Stimulated activated CD8-positive, alpha-beta memory T cell treated with anti-CD3 and anti-CD28 coated beads, Interleukin-12 subunit alpha, Interleukin-12 subunit beta, amount 100 ng/mL, for 4 hours (primary cell): ENCODE measurements around the gene LGALS7.
"Not testable (repeated sequence)": the region's sequence is repeated elsewhere in the genome, so short reads cannot be mapped to it uniquely, and the experiment has no call there.

ENCODE experiments used
- DNase-seq: peaks from one replicate; pipeline ENCODE4 v3.0.0-alpha.2; 2020; ENCODE audit warnings: low read depth

Gene LGALS7

DNA sequence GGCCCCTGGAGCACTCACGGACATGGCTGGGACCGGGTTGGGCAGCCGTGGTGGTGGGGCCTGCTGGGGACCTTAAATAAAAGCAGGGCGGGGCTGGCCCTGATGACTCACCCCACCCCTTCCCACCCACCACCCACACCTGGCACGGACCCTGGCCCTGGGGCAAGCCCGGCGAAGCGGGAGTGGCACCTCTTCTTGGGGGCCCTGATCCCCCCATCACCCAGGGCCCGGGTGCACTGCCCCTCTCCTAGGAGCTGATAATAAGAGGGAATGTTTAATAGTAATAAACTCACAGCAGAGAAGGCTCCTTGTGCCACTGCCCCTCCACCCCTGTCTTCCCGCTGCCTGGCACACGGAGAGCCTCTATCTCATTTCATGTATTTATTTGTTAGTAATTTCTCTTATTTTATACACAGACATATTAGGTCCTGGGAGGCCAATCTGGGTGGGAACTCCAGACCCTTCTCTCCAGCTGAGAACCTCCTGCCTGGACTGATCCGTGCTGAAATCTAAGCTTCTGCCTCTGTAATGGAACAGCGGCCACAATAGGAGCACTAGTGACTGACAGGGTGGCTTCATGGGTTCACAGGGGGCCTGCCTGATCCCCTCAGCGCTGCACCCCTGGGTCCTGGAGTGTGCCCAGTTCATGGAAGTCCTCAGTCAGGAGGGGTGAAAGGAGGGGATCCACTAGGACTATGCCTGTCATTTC is at the start of gene LGALS7:
LGALS7 (minus strand) TSS at position 49 of the 709 bp plus-strand sequence; CDS start at position 24, 25 bp downstream.
- no peak for DNase-seq

DNA sequence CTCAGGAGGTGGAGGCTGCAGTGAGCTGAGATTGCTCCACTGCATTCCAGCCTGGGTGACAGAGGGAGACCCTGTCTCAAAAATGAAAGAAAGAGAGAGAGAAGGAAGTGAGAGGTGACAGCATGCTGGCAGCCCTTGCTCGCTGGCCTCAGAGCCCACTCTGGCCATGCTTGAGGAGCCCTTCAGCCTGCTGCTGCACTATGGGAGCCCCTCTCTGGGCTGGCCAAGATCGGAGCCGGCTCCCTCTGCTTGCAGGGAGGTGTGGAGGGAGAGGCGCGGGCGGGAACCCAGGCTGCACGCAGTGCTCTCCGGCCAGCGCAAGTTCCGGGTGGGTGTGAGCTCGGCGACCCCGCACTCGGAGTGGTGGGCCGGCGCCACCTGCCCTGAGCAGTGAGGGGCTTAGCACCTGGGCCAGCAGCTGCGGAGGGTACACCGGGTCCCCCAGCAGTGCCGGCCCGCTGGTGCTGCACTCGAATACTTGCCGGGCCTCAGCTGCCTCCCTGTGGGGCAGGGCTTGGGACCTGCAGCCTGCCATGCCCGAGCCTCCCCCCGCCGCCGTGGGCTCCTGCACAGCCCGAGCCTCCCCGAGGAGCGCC is 48.0 kb upstream of the LGALS7 start:
- not testable (repeated sequence) for DNase-seq

DNA sequence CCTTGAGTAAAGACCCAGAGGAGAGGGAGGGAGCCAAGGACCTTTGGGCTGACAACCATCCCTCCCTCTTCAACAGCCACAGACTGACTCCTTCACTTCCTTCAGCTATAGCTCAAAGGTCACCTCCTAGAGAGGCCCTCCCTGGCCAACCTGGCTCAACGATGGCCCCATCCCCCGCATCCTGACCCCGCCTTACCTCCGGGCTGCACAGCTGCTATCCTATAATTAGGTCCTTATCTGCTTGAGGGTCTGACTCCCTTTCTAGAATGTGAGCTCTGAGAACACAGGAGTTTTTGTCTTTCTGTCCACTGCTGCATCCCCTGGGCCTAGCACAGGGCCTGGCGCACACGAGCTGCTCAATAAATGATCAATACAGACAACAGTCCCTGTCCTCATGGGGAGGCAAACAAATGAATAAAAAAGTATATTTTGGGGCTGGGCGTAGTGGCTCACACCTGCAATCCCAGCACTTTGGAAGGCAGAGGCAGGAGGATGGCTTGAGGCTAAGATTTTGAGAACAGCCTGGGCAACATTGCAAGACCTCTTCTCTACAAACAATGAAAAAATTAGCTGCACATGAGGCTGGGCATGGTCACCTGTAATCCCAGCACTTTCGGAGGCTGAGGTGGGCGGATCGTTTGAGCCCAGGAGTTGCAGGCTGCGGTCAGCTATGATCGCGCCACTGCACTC is 46.1 kb upstream of the LGALS7 start:
- no peak for DNase-seq

DNA sequence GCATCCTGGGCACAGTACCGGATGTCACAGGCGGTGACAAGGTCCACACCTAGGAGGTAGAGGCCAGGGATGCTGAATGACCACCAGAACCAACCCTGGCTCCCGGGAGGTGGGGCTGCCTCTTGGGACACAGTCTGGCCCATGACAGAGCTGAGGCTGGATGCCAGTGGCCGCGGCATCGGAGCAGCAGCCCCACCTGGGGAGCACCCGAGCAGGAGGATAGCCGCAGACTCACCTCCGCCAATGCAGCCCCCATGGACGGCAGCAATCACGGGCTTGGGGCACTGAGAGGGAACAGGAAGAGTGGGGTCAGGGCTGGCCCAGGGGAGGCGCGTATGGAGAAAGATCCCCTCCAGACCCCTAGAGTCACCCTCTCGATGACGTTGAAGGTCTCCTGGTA is 43.8 kb upstream of the LGALS7 start:
- DNase-seq = no peak

DNA sequence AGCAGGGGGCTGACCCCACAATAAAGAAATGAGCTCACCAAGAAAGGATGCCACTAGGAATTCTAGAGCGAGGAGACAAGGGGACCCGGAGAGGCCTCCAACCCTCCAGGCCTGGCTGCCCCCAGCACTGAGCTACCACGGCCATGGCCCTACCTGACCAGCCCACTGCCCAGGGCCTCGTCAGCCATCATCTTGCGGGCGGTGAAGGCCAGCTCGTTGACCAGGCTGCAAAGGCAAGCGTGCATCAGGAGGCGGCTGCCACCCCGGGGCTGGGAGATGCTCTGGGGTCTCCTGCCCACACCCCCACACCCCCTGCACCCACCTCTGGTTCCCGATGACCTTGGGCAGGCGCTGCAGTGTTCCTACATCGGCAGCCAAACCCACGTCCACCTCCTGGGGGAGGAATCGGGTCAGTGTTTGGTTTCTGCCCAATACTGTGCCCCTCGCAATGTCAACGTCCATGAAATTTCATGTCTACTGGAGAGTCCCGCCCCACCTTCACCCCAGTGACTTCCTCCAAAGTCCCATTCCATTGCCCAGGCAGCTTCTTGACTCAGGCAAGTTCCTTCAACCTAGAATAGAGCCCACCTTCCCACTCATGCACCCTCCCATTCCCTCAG is 42.9 kb upstream of the LGALS7 start:
- DNase-seq = no peak

DNA sequence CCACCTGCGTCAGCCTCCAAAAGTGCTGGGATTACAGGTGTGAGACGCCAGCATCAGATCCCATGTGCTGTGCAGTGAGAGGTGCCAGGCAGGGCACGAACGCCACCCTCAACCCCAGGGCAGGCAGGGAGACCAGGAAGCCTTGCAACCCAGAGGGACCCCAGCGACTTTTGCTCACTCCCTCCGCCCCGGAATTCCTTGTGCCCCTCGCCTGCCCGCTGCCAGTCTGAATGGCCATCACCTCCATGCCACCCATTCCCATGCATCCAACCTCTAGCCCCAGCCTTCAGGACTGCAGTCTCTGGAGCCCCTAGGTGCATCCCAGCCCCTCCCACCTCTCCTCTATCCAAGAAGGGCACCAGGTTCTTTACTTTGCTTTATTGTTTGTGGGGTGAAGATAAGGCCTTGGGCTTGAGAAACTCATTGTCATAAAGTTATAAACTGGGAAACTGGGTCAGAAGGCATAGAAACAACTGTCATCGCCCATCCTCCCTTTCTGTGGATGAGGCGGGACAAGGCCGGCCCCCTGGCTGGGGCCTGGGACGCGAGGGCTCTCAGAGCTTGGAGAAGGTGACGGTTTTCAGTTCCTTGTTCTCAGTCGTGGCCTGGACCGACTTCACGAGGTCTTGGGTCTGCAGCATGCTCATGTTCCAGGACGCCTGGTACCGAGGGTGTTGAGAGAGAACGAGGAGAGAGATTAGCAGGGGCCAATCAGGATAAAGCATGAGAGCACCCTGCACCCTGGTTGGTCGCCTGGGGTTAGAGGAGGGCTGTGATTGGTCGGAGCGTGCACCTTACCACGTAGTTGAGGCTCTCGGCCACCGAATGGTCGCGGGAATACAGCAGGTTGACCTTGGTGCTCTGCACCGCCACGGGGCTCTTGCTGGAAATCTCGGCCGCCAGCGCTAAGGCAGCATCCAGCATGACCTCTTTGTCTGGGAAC is 42.0 kb upstream of the LGALS7 start:
- DNase-seq = no peak

DNA sequence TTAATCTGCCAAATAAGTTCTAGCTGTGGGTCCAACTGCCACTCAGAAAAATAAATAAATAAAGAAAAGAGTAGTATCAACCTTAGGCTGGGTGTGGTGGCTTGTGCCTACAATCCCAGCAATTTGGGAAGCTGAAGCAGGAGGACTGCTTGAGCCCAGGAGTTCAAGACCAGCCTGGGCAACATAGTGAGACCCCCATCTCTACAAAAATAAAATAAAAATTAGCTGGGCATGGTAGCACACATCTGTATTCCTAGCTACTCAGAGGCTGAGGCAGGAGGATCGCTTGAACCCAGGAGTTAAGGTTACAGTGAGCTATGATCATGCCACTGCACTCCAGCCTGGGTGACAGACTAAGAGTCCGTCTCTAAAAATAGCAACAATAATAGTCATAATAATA is 40.6 kb upstream of the LGALS7 start:
- not testable (repeated sequence) for DNase-seq

DNA sequence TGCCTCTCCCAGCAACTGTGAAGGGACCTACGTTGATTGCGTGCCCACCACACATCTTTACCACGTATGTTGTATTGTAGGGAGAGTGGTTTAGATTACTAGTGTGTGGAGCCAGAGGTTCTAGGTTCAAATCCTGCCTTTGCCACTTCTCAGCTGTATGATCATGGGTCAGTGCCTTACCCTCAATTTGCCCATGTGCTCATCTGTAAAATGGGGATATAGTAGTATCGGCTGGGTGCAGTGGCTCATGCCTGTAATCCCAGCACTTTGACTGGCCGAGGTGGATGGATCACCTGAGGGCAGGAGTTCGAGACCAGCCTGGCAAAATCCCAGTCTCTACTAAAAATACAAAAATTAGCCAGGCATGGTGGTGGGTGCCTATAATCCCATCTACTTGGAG is 40.0 kb upstream of the LGALS7 start:
- no peak for DNase-seq

DNA sequence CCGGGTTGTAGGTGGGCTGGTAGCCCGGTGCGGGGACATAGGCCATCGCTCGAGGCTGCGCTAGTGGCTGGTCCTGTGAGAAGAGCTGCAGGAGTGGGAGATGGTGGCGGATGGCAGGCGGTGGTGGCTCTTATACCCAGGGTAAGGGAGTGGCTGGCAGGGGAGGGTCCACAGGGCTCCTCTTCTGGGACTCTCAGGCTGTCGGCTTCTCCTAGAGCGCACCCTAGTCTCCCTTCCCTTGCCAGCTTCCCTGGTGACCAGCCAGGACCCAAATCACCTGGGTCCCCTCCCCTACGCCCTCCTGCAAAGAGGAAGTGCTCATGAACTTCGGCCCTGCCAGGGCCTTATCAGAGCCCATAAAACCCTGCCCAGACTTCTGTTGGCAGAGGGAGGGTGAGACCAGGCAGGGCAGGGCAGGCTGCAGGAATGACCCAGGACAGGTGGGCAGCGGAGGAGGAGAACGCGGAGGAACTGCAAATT is 39.6 kb upstream of the LGALS7 start, which contains the start of gene LGALS4:
LGALS4 (minus strand) TSS at position 105 of the 480 bp plus-strand sequence; CDS start at position 46, 59 bp downstream.
- no peak for DNase-seq

DNA sequence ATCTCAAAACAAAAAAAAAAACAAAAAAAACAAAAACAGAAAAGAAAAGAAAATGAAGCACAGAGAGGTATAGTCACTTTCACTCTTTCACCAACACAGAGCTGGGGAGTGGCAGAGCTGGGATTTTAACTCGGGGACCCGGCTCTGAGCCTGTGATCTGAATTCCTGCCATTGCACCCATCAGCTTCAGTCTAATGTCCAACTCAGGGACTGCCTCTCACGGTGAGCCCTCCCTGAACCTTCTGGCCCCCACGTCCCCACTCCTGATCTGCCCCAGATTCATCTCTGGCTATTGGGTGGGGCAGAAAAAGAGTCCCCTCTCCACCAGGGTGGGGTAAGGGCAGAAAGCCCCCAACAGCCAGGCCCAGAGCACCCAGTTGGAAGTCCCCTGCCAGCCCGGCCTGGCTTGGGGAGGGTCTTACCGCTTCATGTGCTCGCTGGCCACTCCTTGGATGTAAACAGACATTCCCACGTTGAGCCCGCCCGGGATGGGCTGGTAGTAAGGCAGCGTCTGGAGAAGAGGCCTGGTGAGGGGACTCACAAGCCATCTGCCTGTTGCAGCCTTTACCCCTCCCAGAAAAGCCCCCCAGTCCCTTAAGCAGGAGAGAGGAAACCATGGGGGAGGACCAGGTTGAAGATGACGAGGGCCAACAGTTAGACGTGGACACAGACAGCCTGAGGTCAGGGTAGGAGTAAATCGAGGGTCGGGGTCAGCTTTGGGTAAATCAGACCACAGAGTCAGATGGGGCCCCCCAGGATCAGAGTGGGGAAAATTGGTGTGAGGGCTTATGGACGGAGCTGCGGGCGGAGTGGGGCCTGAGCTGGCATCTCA is 38.9 kb upstream of the LGALS7 start:
- no peak for DNase-seq

DNA sequence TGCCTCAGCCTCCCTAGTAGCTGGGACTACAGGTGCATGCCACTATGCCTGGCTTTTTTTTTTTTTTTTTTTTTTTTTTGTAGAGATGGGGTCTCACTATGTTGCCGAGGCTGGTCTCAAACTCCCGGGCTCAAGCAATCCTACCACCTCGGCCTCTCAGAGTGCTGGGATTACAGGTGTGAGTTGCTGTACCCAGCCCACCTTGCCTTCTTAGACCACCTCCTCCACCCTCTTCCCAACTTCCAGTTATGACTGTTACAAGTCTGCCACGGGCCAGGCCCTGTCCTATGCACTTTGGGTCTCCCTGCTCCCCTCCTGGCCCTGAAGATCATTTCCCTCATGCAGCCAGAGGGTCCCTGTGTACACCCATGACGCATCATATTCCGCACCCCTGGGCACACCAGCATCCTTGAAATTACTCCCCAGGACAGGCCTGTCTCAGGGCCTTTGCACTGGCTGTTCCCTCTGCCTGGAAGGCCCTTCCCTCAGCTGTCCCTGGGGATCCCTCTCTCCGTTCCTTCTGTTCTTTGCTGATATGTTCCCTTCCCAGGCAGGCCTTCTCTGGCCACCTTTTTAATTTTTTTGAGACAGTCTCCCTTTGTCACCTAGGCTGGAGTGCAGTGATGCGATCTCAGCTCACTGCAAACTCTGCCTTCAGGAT is 36.4 kb upstream of the LGALS7 start:
- DNase-seq = no peak

DNA sequence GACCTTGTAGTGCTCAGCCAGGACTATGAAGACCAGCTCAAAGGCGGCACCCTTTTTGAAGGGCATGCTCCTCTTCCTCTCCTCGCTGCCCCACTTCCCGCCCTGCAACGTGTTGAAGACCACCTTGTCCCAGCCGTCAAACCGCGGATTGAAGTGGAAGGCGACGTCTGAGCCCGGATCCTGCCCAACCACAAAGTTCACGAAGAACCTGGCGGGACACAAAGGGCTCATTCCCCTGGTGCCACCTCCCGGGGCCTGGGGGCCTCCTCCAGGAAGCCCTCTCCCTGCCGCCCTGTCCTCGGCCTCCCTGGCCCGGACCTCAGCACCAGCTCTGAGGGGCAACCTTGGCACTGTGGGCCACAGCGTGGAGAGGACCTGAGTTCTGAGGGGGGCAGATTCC is 35.4 kb upstream of the LGALS7 start:
- DNase-seq = no peak

DNA sequence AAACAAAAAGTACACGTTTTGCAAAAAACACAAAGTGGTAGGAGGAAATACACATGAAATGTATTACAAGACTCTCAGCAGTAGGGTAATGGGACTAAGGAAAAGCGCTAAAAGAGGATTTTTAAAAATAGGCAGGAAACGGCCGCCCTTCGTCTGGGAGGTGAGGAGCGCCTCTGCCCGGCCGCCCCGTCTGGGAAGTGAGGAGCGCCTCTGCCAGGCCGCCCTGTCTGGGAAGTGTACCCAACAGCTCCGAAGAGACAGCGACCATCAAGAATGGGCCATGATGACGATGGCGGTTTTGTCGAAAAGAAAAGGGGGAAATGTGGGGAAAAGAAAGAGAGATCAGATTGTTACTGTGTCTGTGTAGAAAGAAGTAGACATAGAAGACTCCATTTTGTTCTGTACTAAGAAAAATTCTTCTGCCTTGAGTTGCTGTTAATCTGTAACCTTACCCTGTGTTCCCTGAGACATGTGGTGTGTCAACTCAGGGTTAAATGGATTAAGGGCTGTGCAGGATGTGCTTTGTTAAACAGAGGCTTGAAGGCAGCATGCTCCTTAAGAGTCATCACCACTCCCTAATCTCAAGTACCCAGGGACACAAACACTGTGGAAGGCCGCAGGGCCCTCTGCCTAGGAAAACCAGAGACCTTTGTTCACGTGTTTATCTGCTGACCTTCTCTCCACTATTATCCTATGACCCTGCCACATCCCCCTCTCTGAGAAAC is 34.2 kb upstream of the LGALS7 start:
- DNase-seq = not testable (repeated sequence)

DNA sequence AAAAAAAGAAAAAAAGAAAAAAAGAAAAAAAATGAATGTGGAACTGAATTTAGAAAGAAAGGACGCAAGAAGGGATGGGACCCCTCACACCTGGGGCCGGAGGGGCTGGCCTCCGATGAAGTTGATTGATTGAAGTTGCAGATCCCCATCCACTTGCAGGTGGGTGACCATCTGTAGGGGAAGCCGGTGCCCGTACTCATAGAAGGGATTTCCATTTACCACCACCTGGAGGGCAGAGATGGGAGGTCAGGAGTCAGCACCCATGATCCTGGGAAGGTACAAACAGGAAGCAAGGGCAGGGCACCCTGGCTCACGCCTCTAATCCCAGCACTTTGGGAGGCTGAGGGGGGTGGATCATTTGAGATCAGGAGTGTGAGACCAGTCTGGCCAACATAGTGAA is 33.1 kb upstream of the LGALS7 start:
- DNase-seq = no peak

DNA sequence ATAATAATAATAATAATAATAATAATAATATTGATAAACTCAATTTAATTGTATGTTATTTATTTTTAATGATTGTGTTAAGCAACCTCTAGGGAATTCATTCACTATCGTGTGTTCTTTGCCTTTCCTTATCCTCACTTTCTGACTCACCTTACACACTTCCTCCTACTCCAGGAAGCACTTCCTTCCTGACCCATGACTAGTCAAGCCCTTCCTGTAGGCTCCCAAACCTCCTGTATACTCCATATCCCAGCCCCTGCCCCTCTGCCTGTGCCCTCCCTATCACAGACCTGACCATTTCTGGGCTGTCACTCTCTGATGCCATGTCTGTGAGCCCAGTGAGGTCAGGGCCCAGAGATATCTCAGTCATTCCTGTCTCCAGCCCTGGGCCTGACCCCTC is 31.9 kb upstream of the LGALS7 start:
- DNase-seq = no peak

DNA sequence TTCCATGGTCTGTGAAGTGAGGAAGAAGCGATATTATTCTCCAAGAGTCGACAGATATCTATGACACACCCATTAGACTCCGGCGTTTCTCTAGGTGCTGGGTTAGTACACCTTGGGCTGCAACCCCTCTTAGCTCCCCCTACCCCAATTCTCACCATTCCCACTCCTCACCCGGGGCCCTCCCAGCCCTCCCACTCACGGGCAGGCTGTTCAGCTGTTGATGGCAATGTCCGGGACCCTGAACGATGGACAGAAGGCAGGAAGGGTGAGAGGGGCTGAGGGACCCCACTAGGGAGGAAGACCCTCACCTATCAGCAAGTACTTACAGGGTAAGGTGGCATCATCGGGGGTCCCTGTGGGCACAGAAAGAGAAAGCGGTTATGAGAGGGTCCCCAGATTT is 30.2 kb upstream of the LGALS7 start:
- DNase-seq = no peak

DNA sequence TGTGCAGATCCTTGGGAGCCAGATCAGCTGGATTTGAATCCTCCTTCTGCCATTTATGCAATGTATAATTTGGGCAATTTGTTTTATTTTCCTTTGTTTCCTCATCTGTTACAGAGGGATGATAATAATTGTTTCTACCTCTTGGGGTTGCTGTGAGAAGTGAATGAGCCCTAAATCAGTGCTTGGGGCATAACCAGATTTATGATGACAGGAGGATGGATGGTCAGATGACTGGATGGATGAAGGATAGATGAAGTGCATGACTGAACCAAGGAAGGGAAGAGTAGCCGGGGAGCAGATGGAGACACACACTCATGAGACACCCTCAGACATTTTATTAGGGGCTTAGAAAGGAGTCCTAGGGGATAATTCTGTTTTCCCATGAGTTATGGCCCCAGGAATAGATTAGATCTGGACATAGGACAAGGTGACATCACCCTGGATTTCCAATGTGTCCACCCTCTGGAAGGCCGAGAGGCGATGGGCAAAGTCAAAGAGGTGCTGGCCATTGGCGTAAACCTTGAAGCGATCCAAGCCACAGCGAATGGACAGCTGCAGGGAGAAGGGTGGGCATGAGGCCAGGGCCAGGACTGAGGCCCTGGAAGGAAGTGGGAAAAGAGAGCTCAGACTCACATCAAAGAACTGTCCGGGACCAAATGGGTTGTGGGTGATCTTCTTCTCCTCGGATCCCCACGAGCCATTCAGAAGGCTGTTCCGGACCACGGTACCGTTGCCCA is 28.2 kb upstream of the LGALS7 start:
- no peak for DNase-seq

DNA sequence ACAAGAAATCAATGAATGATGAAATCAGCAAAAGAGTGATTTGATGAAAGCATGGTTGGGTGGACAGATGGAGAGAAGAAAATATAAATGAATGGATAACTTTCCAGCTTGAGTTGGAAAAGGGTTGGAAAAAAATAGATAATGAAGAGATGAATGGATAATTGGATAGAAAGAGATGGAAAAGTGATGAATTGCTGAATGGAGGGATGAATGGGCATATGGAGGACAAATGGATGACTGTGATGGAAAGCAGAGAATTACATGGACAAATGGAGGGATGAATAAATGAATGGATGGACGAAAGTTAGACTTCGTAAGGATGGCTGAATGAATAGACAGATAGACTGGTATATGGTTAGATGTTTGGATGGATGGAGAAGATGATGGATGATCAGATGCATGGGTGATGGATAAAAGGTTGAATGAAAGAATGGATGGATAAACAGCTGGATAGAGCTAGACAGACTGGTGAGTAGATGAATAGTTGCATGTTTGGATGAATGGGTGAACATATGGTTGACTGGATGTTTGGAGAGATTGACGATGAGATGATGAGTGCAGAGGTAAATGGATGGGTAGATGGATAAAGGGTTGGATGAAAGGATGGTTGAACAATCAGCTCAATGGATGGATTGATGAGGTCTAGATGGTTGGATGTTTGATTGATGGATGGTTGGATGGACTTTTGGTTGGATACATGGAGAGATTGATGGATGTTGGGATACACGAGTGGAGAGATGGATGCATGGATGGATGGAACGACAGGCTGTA is 27.4 kb upstream of the LGALS7 start:
- no peak for DNase-seq
